Lower leg skin (tissue), 4 donors: ENCODE measurements around the gene EID3. TPM values are rescaled to one million over a fixed set of nuclear protein-coding genes. Genes with fewer than 3 reads are reported as not detected.
"Not testable (repeated sequence)": the region's sequence is repeated elsewhere in the genome, so short reads cannot be mapped to it uniquely, and the experiment has no call there.

Experiments
- DNase-seq, 2 donors: peaks; one replicate each; pipeline ENCODE4 v3.0.0-alpha.2; 2019; ENCODE audit warnings: low spot score in 2 of 2
- H3K4me3 ChIP-seq: fragments of 200-600 bp; sonication (generic); 2 replicates; pipeline ENCODE4 v1.5.1; 2017; ENCODE audit warnings: mild to moderate bottlenecking, low read depth; ENCODE audit not compliant: poor library complexity, severe bottlenecking
- POLR2A ChIP-seq, 2 donors: fragments of 450-650 bp; IDR thresholded peaks; one replicate each; pipeline ENCODE4 v1.6.1; 2016 to 2017; ENCODE audit warnings: antibody characterized with exemption in 2 of 2, mild to moderate bottlenecking in 1 of 2, moderate library complexity in 1 of 2
- WGBS, 2 donors: methylation state at CpG; one replicate each; pipeline ENCODE4 v1.1.5; 2018; 5-methylcytosine and 5-hydroxymethylcytosine counted together
- intact Hi-C: fragments of 100-400 bp; cut with DNase I; formaldehyde crosslinking; loops from one replicate; pipeline ENCODE4 v1.15.0; 2023; ENCODE audit warnings: low total_unique reads
- total RNA-seq, 4 donors: library from RNA; depleted of rRNA; stranded (reverse); fragments of >200 nt; gene quantifications; one replicate each; pipeline ENCODE4 v1.1.0, GENCODE V29; 2016
- TF ChIP-seq, protein P1 (sequence below), 3 donors: fragments of 450-650 bp; IDR thresholded peaks; one replicate each; pipeline ENCODE4 v1.5.1; 2016; ENCODE audit warnings: antibody characterized with exemption in 3 of 3, mild to moderate bottlenecking in 3 of 3, moderate library complexity in 2 of 3

The EID3 gene
- total RNA-seq, 4 donors from 2014 or later: 1.1 to 3.6 (median 3.1) TPM

DNA sequence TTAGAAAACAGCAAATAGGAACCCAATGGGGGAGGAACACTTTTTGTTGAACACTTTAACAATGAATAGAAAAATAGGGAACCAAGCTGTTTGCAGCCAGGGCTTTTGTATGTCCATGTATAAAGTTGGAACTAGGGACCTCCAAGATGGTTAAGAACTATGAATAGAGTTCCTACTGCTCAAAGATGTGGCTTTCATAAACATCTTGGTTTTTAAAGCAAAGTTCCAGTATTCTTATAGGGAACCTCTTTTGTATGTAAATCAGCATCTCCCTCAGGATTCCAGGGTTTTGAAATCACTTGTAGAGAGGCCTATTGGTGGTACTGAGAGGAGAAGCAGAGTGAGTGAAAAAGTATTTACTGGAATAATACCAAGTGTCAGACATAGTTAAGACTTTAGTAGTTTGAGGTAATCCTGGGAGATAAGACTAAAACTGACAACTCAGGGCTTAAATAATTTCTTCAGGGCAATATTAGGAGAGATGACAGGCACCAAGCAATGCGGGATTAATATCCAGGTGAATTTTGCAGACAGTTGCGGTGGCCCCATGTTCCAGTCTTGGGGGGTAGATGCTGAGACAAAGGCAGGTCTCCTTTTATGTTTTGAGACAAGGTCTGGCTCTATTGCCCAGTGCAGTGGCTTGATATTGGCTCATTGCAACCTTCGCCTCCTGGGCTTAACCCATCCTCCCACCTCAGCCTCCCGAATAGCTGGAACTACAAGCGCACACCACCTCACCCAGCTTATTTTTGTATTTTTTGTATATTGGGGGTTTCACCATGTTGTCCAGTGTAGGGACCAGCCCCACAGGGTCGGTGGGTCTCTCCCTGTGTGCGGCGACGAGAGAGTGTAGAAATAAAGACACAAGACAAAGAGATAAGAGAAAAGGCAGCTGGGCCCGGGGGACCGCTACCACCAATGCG is 10.4 kb upstream of the EID3 start:
- no peak for TF ChIP-seq POLR2A (IDR thresholded peaks at IDR 0.05)
- TF ChIP-seq, protein P1, sequence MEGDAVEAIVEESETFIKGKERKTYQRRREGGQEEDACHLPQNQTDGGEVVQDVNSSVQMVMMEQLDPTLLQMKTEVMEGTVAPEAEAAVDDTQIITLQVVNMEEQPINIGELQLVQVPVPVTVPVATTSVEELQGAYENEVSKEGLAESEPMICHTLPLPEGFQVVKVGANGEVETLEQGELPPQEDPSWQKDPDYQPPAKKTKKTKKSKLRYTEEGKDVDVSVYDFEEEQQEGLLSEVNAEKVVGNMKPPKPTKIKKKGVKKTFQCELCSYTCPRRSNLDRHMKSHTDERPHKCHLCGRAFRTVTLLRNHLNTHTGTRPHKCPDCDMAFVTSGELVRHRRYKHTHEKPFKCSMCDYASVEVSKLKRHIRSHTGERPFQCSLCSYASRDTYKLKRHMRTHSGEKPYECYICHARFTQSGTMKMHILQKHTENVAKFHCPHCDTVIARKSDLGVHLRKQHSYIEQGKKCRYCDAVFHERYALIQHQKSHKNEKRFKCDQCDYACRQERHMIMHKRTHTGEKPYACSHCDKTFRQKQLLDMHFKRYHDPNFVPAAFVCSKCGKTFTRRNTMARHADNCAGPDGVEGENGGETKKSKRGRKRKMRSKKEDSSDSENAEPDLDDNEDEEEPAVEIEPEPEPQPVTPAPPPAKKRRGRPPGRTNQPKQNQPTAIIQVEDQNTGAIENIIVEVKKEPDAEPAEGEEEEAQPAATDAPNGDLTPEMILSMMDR (IDR thresholded peaks at IDR 0.05): no peak
- 93 to 97% methylated on average over 12 of the region's 12 CpGs for WGBS, 2 donors
- intact Hi-C loops: no loop called here
- DNase-seq: no peak
- no peak overlapping the region for H3K4me3 ChIP-seq

DNA sequence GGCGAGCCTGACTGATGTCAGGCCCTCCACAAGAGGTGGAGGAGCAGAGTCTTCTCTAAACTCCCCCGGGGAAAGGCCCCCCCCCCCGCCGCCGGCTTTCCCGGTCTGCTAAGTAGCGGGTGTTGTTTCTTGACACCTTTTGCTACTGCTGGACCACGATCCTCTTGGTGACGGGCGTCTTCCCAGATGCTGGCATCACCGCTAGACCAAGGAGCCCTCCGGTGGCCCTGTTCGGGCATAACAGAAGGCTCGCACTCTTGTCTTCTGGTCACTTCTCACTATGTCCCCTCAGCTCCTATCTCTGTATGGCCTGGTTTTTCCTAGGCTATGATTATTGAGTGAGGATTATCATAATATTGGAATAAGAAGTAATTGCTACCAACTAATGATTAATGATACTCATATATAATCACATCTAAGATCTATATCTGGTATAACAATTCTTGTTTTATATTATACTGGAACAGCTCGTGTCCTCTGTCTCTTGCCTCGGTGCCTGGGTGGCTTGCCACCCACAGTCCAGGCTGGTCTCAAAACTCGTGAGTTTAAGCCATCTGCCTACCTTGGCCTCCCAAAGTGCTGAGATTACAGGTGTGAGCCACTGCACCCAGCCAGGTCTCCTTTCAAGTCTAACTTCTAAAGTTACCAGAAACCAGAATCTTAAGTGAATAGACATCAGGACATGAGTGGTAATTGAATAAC is 9.2 kb upstream of the EID3 start:
- intact Hi-C loops, DNase-seq, H3K4me3 ChIP-seq: not testable (repeated sequence)
- WGBS, 2 donors: 63 to 79% methylated on average over 10 to 17 of the region's 17 CpGs

DNA sequence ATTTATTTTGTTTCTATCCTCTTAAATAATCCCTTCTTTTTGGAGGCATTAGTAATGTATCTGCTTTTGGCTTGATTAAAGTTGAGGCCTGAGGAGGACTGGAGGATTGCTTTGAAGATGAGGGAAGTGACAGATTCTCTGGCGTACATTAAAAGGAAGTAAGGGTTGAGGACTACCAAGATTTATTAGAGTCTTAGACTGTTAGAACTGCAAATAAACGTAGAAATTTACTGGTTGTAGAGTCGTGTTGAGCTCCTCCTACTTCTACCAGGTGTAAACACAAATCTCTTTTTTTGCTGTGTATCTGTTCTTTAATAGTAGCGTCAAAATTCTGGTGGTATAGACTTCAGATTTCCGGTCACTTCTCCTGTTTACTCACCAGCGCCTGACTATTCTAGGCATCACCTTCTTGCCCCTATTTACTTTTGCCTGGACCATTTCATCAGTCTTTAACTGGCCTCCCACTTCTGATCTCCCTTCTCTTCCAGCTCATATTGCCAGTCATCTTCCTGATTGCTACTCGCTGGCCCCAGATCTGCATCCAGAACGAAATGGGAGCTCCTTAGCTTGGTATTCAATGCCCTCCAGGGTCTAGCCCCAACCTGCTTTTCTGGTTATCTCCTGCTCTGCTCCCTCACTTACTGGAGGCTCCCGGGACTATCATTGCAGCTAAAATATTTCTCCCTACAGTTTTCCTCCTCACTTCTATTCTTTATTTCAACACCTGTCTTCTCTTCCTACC is 8.4 kb upstream of the EID3 start:
- no peak overlapping the region for H3K4me3 ChIP-seq
- no peak for TF ChIP-seq POLR2A (IDR thresholded peaks at IDR 0.05)
- TF ChIP-seq, protein P1 (IDR thresholded peaks at IDR 0.05): no peak
- WGBS, 2 donors: 53 to 59% methylated on average over 9 of the region's 9 CpGs
- peak in 1 of 2 donors; percentile 51 for DNase-seq
- intact Hi-C loops: no loop called here

DNA sequence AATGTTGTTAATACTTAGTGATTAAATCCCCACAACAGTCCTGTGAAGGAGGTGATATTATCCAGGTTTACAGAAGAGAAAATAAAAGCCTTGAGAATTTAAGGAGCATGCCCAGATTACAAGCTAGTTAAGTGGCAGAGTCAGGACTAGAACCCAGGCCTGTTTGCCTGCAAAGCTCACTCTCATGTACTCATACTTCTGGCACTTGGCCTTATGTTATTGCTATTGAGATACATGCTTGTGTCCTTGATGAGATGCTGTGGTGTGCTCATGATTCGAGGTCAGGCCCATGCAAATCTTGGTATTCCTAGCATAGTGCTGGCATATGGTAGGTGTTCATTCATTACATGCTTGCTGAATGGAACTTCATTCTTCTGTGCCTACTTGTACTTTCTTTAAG is 7.6 kb upstream of the EID3 start:
- no peak overlapping the region for H3K4me3 ChIP-seq
- no peak for DNase-seq
- WGBS, 2 donors: 68 to 71% methylated on average over 1 of the region's 1 CpG
- intact Hi-C loops: no loop called here
- TF ChIP-seq, protein P1 (IDR thresholded peaks at IDR 0.05): no peak
- TF ChIP-seq POLR2A (IDR thresholded peaks at IDR 0.05): no peak

DNA sequence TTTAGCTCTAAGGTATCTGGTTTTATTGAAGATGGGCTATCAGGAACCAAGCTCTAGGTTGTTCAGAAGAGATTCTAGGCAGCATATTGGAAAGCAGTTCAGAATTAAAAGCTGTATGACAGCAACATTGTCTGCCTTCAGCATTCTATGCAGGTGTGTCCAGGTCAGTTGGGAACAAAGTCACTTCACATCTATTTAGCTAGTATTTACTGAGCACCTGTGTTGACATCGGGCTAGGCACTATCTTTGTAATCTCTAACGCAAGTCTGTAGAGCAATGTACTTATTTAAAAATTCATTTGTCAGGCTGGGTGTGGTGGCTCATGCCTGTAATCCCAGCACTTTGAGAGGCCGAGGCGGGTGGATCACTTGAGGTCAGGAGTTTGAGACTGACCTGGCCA is 6.8 kb upstream of the EID3 start:
- DNase-seq: no peak
- intact Hi-C loops: no loop called here
- H3K4me3 ChIP-seq: no peak overlapping the region
- WGBS, 2 donors: 66 to 80% methylated on average over 4 of the region's 4 CpGs
- TF ChIP-seq POLR2A (IDR thresholded peaks at IDR 0.05): no peak
- TF ChIP-seq, protein P1 (IDR thresholded peaks at IDR 0.05): no peak
